ENCODE data around the gene AFF1. TPM values are rescaled to one million over a fixed set of nuclear protein-coding genes. Genes with fewer than 3 reads are reported as not detected.
A peak's percentile ranks its signal among the peaks of the same experiment; 100 is the strongest.
"Not testable (repeated sequence)": the region's sequence is repeated elsewhere in the genome, so short reads cannot be mapped to it uniquely, and the experiment has no call there.

AFF1 gene
- total RNA-seq, 4 donors from 2014 or later = 22.9 to 47.1 (median 34.0) TPM

GRCh38 chr4:87034527-87034926 lies 99.7 kb downstream of the AFF1 start:
- 30 to 34% methylated on average over 3 of the region's 3 CpGs for WGBS, 2 donors
- DNase-seq = no peak
- TF ChIP-seq POLR2A (IDR thresholded peaks at IDR 0.05) (no peak), CTCF (IDR thresholded peaks at IDR 0.05) (no peak)
- H3K27ac ChIP-seq = peak overlapping the region in 2 of 4 donors; percentile 66 to 76
- H3K4me1 ChIP-seq = peaks cover 60 to 100% (median 73%) of the 10 kb centered on the region in 3 donors
- H3K4me3 ChIP-seq = no peak overlapping the region
- no peaks in the 10 kb centered on the region for H3K9me3 ChIP-seq
- H3K27me3 ChIP-seq = no peaks in the 10 kb centered on the region
- intact Hi-C loops (cut with DNase I) = no loop called here
- no peaks in the 10 kb centered on the region for H3K36me3 ChIP-seq

GRCh38 chr4:87035881-87036509 lies 101.2 kb downstream of the AFF1 start:
- no peaks in the 10 kb centered on the region for H3K27me3 ChIP-seq
- TF ChIP-seq POLR2A (IDR thresholded peaks at IDR 0.05) (no peak), CTCF (IDR thresholded peaks at IDR 0.05) (no peak)
- H3K36me3 ChIP-seq = no peaks in the 10 kb centered on the region
- DNase-seq = no peak
- WGBS, 2 donors = 74 to 75% methylated on average over 3 of the region's 3 CpGs
- H3K27ac ChIP-seq = peak overlapping the region in 3 of 4 donors; percentile 15 to 67 (median 40)
- H3K4me1 ChIP-seq = peaks cover 52 to 100% (median 60%) of the 10 kb centered on the region in 3 donors
- intact Hi-C loops (cut with DNase I) = no loop called here
- no peak overlapping the region for H3K4me3 ChIP-seq
- H3K9me3 ChIP-seq = no peaks in the 10 kb centered on the region

GRCh38 chr4:87036713-87037112 lies 101.9 kb downstream of the AFF1 start:
- TF ChIP-seq CTCF (IDR thresholded peaks at IDR 0.05) (no peak), POLR2A (IDR thresholded peaks at IDR 0.05) (no peak)
- no peaks in the 10 kb centered on the region for H3K27me3 ChIP-seq
- H3K4me1 ChIP-seq = peaks cover 52 to 100% (median 64%) of the 10 kb centered on the region in 3 donors
- H3K27ac ChIP-seq = peak overlapping the region in 3 of 4 donors; percentile 29 to 74 (median 67)
- intact Hi-C loops (cut with DNase I) = no loop called here
- WGBS, 2 donors = 80% methylated on average over 4 of the region's 4 CpGs
- no peaks in the 10 kb centered on the region for H3K36me3 ChIP-seq
- no peak overlapping the region for H3K4me3 ChIP-seq
- no peaks in the 10 kb centered on the region for H3K9me3 ChIP-seq
- no peak for DNase-seq

GRCh38 chr4:87037171-87037570 lies 102.4 kb downstream of the AFF1 start:
- Histone ChIP-seq H3K4me1 (peaks cover 50 to 100% (median 65%) of the 10 kb centered on the region in 3 donors), H3K27ac (peak overlapping the region in 3 of 4 donors; percentile 67 to 74 (median 72))
- WGBS, 2 donors = 44 to 47% methylated on average over 7 of the region's 7 CpGs
- H3K36me3 ChIP-seq; H3K4me3 ChIP-seq; H3K27me3 ChIP-seq; H3K9me3 ChIP-seq; intact Hi-C loops (cut with DNase I); DNase-seq: not testable (repeated sequence)

GRCh38 chr4:87037671-87038334 lies 103.0 kb downstream of the AFF1 start:
- no peak for DNase-seq

More at GRCh38 chr4:87037671-87038334, 103.0 kb downstream of the AFF1 start:
- no peaks in the 10 kb centered on the region for H3K36me3 ChIP-seq
- TF ChIP-seq CTCF (IDR thresholded peaks at IDR 0.05) = no peak
- TF ChIP-seq POLR2A (IDR thresholded peaks at IDR 0.05) = no peak
- no peak overlapping the region for H3K4me3 ChIP-seq
- H3K27me3 ChIP-seq = no peaks in the 10 kb centered on the region
- WGBS, 2 donors = 37 to 45% methylated on average over 5 of the region's 5 CpGs
- no peaks in the 10 kb centered on the region for H3K9me3 ChIP-seq
- peaks cover 46 to 100% (median 62%) of the 10 kb centered on the region in 3 donors for H3K4me1 ChIP-seq
- intact Hi-C loops (cut with DNase I) = no loop called here
- peak overlapping the region in 3 of 4 donors; percentile 67 to 76 (median 74) for H3K27ac ChIP-seq

Measured in esophagus squamous epithelium (tissue), 5 donors.